HFFc6 (cell line): ENCODE data around the gene BPGM. TPM values are rescaled to one million over a fixed set of nuclear protein-coding genes. Genes with fewer than 3 reads are reported as not detected.
"Not testable (repeated sequence)": the region's sequence is repeated elsewhere in the genome, so short reads cannot be mapped to it uniquely, and the experiment has no call there.

ENCODE experiments used
- DNase-seq: peaks from one replicate; pipeline ENCODE4 v3.0.0-alpha.2; 2018
- H3K27ac Mint-ChIP-seq: 2 replicates; pipeline ENCODE4 v1.8.0; 2020; ENCODE audit warnings: mild to moderate bottlenecking, mixed read lengths
- H3K27me3 Mint-ChIP-seq: 2 replicates; pipeline ENCODE4 v1.8.0; 2021; ENCODE audit warnings: mild to moderate bottlenecking, moderate library complexity, mixed read lengths; ENCODE audit not compliant: insufficient read depth
- H3K36me3 Mint-ChIP-seq: 2 replicates; pipeline ENCODE4 v1.8.0; 2021; ENCODE audit warnings: low read depth, mixed read lengths
- H3K4me1 Mint-ChIP-seq: 2 replicates; pipeline ENCODE4 v1.8.0; 2020; ENCODE audit warnings: low read depth, mixed read lengths
- H3K4me3 Mint-ChIP-seq: 2 replicates; pipeline ENCODE4 v1.8.0; 2020; ENCODE audit warnings: mild to moderate bottlenecking, moderate library complexity, mixed read lengths
- H3K9me3 Mint-ChIP-seq: 2 replicates; pipeline ENCODE4 v1.8.0; 2020; ENCODE audit warnings: mild to moderate bottlenecking, mixed read lengths
- total RNA-seq, 6 experiments: library from RNA; stranded (reverse); fragmentation: NEBNext Ultra II Directional; extraction: Animal tissue kit (Norgen Biotek cat#: 25700); gene quantifications; 2 replicates in 1 of 6; 3 replicates in 5 of 6; pipeline ENCODE4 v1.2.3, GENCODE V29; 2021
- TF ChIP-seq, protein P1 (sequence below): fragments of 200-600 bp; sonication (generic); IDR thresholded peaks from 2 replicates; pipeline ENCODE4 v1.5.0; 2021; ENCODE audit warnings: antibody characterized with exemption, mild to moderate bottlenecking

The BPGM gene
- total RNA-seq, 6 experiments from 2014 or later, result 34.4 to 57.3 (median 39.3) TPM

DNA sequence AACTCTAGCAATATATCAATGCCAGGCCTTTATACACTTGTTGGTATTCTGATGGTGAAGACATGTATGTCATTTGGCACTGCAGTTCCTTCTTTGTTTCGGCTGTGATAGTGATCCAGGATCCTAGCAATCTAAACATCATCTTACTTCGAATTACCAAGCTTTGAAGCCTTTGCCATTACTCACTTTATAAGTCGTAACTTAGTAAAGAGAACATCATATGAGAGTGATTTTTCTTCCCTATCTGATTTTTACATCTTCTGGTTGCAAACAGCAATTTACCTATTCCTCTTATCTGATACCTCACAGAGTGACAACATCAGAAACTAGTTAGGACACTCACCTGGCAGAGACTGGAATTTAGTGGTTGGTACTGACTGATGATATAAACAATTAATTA lies 7.6 kb upstream of the BPGM start:
- H3K36me3 Mint-ChIP-seq, result peaks cover 10% of the 10 kb centered on the region; the same call in 1 of the 2 replicates
- DNase-seq, result no peak
- H3K4me1 Mint-ChIP-seq, result peaks cover 49% of the 10 kb centered on the region
- TF ChIP-seq, protein P1, sequence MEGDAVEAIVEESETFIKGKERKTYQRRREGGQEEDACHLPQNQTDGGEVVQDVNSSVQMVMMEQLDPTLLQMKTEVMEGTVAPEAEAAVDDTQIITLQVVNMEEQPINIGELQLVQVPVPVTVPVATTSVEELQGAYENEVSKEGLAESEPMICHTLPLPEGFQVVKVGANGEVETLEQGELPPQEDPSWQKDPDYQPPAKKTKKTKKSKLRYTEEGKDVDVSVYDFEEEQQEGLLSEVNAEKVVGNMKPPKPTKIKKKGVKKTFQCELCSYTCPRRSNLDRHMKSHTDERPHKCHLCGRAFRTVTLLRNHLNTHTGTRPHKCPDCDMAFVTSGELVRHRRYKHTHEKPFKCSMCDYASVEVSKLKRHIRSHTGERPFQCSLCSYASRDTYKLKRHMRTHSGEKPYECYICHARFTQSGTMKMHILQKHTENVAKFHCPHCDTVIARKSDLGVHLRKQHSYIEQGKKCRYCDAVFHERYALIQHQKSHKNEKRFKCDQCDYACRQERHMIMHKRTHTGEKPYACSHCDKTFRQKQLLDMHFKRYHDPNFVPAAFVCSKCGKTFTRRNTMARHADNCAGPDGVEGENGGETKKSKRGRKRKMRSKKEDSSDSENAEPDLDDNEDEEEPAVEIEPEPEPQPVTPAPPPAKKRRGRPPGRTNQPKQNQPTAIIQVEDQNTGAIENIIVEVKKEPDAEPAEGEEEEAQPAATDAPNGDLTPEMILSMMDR, result no peak
- H3K9me3 Mint-ChIP-seq, result no peaks in the 10 kb centered on the region
- H3K27ac Mint-ChIP-seq, result no peak overlapping the region
- H3K27me3 Mint-ChIP-seq, result no peaks in the 10 kb centered on the region
- H3K4me3 Mint-ChIP-seq, result no peak overlapping the region

DNA sequence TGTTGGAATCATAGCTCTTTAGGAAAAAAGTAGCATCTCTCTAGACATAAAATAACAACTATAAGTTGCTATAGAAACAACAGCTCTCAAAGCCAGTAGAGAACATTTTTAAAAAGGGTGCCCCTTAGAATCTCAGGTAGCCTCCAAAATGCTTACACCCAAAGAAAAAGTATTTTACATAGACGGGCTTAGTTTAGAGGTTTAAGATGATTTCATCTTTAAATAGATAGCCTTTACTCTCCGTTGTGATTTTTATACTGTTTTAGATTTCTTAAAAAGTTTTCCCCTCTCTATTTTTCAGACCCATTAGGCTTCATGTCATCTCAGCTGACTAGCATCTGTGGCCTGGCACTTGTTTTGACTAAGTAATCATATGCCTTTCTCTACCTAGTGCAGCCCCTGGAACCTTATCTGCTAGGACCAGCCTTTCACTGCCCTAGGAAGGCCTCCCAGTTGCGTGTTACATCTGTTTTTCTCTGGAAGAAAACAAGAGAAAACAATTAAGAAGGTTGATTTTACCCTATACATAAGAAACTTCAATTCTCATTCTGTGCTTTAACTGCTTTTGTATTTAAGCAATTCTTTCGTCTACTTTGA lies 6.9 kb upstream of the BPGM start:
- Mint-ChIP-seq H3K4me3 (no peak overlapping the region), H3K36me3 (peaks cover 10% of the 10 kb centered on the region; the same call in 1 of the 2 replicates), H3K27me3 (no peaks in the 10 kb centered on the region), H3K9me3 (no peaks in the 10 kb centered on the region), H3K27ac (no peak overlapping the region), H3K4me1 (peaks cover 42% of the 10 kb centered on the region)
- TF ChIP-seq, protein P1, result no peak
- no peak for DNase-seq

DNA sequence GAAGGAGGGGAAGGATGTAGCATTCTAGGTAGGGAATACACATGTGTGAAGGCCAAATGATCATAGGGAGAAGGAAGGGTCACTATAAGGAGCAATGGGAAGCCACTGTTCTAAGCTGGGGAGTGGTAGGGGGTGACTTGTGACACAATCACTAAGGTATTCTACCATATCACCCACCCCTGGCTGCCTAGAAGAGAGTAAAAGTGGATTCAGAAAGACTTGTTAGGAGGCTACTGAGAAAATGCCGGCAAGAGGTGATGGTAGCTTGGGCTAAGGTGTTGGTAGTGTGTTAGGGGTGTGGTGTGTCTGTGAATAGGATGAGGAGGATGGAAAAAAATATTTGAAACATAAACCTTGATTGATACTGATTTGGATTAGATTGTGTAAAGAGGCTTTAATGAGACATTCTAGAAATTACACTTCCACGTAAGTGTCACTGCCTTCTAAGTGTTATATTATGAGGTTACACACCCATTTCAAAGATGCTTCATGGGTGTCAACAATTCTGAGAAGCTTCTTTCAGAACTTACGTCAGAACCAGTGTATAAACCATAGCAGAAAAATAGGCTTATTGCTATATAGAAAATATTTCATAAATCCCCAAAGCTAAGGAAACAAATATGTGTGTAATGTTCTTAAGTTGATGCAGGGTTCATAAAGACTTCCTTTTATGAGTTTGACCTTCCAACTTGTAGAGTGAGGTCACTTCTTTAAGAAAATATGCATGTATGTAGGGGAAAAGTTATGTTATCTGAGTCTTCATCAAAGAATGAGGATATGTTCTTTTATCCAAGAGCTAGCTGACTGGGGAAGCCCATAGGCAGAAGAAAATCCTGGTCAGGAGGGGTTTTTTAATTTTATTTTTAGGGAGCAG lies 5.6 kb upstream of the BPGM start:
- Mint-ChIP-seq H3K9me3 (no peaks in the 10 kb centered on the region), H3K36me3 (peaks cover 10% of the 10 kb centered on the region; the same call in 1 of the 2 replicates), H3K27ac (no peak overlapping the region; the same call in 1 of the 2 replicates), H3K4me1 (peaks cover 32% of the 10 kb centered on the region), H3K27me3 (no peaks in the 10 kb centered on the region), H3K4me3 (no peak overlapping the region)
- TF ChIP-seq, protein P1, result no peak
- DNase-seq, result no peak

DNA sequence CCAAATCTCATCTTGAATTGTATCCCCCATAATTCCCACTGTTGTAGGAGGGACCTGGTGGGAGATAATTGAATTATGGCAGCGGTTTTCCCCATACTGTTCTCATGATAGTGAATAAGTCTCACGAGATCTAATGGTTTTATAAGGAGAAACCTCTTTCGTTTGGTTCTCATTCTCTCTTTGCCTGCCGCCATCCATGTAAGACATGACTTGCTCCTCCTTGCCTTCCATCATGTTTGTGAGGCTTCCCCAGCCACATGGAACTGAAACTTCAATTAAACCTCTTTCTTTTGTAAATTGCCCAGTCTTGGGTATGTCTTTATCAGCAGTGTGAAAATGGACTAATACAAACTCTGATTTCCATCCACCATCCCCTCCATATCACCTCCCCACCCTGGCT lies 4.7 kb upstream of the BPGM start:
- DNase-seq, H3K36me3 Mint-ChIP-seq, H3K27ac Mint-ChIP-seq, H3K27me3 Mint-ChIP-seq, H3K9me3 Mint-ChIP-seq, H3K4me3 Mint-ChIP-seq: not testable (repeated sequence)
- peaks cover 27% of the 10 kb centered on the region for H3K4me1 Mint-ChIP-seq

DNA sequence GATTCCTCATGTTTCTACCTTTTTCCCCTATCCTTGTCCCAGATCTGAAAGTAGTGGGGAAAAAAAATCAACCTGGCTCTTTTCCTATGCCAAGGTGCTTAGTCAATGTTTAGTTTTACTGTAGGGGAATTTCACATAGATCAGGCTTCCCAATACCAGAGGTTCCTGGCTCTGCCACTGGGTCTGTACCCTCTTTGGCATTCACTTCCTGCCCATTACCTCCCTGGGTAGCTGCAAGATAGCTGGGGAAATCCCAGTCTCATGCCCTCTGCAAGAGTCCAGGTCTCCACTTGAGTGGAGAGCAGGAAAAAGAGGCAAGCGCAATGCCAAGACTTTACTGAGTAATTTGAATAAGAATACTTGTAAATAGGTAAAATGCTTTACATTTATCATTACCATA lies 3.5 kb upstream of the BPGM start:
- H3K9me3 Mint-ChIP-seq, result no peaks in the 10 kb centered on the region
- no peak for DNase-seq
- TF ChIP-seq, protein P1, result no peak
- no peak overlapping the region for H3K4me3 Mint-ChIP-seq
- H3K27me3 Mint-ChIP-seq, result no peaks in the 10 kb centered on the region
- H3K36me3 Mint-ChIP-seq, result peaks cover 10% of the 10 kb centered on the region; the same call in 1 of the 2 replicates
- H3K4me1 Mint-ChIP-seq, result peaks cover 22% of the 10 kb centered on the region
- H3K27ac Mint-ChIP-seq, result no peak overlapping the region

DNA sequence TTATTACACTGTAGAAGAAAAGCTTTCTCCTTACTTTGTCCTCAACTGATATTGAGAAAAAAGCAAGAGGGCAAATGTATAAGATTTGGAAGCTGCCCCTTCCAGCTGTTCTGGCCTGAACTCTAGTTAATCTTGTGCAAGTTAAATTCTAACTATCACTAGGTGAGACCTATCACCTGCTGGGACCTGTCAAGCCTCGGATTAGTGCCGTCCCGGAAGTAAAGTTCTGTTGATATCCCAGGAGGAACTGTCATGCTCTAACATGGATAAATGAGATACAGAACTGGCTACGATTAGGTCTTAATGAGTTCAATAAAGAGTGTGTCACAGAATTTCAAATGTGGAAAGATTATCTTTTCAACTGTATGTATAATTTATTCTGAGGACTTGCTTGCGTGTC lies 1.2 kb upstream of the BPGM start:
- Mint-ChIP-seq H3K27me3 (no peaks in the 10 kb centered on the region; the same call in 1 of the 2 replicates), H3K4me1 (peaks cover 38% of the 10 kb centered on the region), H3K4me3 (no peak overlapping the region), H3K36me3 (peaks cover 29% of the 10 kb centered on the region), H3K9me3 (no peaks in the 10 kb centered on the region), H3K27ac (no peak overlapping the region)
- TF ChIP-seq, protein P1, result no peak
- no peak for DNase-seq
